Measurements from ENCODE around the gene ATAD1. TPM values are rescaled to one million over a fixed set of nuclear protein-coding genes. Genes with fewer than 3 reads are reported as not detected.

ATAD1 gene
- total RNA-seq (ENCODE audit: low replicate concordance), result 47.8 and 63.2 TPM in 2 replicates

GRCh38 chr10:87817609-87818504 is at the start of gene ATAD1:
ATAD1 (minus strand) TSS chr10:87818226; CDS start chr10:87814599, 3,627 bp downstream.
- Histone ChIP-seq H3K4me2 (peak within 1 kb of the TSS; percentile 91), H3K9me3 (ENCODE audit: low read depth) (no peaks in the 10 kb centered on the region), H4K20me1 (ENCODE audit: low read depth) (peaks cover 17% of the 10 kb centered on the region), H3K4me3 (peak within 1 kb of the TSS; percentile 73), H3F3A (ENCODE audit: low read depth) (peaks cover 16% of the 10 kb centered on the region), H3K36me3 (peaks cover 2% of the 10 kb centered on the region), H3K4me1 (peaks cover 20% of the 10 kb centered on the region), H3K27me3 (no peaks in the 10 kb centered on the region), H3K9ac (peak within 1 kb of the TSS; percentile 67), H3K79me2 (ENCODE audit: low read depth) (peaks cover 52% of the 10 kb centered on the region), H3K27ac (peak within 1 kb of the TSS; percentile 74), H2AFZ (replicated peaks) (peak within 1 kb of the TSS; percentile 93)
- peak within 1 kb of the TSS; percentile 98 for H3K4me3 Mint-ChIP-seq
- peak within 1 kb of the TSS; percentile 89 for H3K27ac Mint-ChIP-seq
- no peaks in the 10 kb centered on the region for H3K9me3 Mint-ChIP-seq
- no peaks in the 10 kb centered on the region for H3K27me3 Mint-ChIP-seq (ENCODE audit: insufficient read depth, low read depth)
- DNase-seq (ENCODE audit: low spot score), result peak; percentile 89
- H3K4me1 Mint-ChIP-seq, result peaks cover 20% of the 10 kb centered on the region
- TF ChIP-seq EZH2phosphoT487 (IDR thresholded peaks at IDR 0.05), result peak; percentile 37
- TF ChIP-seq EZH2 (IDR thresholded peaks at IDR 0.05), result no peak
- TF ChIP-seq CTCF (IDR thresholded peaks at IDR 0.05), result peak; percentile 40
- H3K36me3 Mint-ChIP-seq, result peaks cover 14% of the 10 kb centered on the region

- H3K27ac ChIP-seq, result no peak overlapping the region
- H3K79me2 ChIP-seq (ENCODE audit: low read depth), result peaks cover 84% of the 10 kb centered on the region
- Mint-ChIP-seq H3K27me3 (ENCODE audit: insufficient read depth, low read depth) (no peaks in the 10 kb centered on the region), H3K4me3 (peak overlapping the region; percentile 100), H3K9me3 (no peaks in the 10 kb centered on the region), H3K36me3 (peaks cover 15% of the 10 kb centered on the region), H3K4me1 (peaks cover 29% of the 10 kb centered on the region), H3K27ac (no peak overlapping the region)
- H3K9ac ChIP-seq, result peak overlapping the region; percentile 52
- peak overlapping the region; percentile 87 for H3K4me2 ChIP-seq
- H3F3A ChIP-seq (ENCODE audit: low read depth), result peaks cover 19% of the 10 kb centered on the region
- H4K20me1 ChIP-seq (ENCODE audit: low read depth), result peaks cover 60% of the 10 kb centered on the region
- peak overlapping the region; percentile 95 for H3K4me3 ChIP-seq
- H2AFZ ChIP-seq (replicated peaks), result no peak overlapping the region
- DNase-seq (ENCODE audit: low spot score), result no peak
- peaks cover 24% of the 10 kb centered on the region for H3K4me1 ChIP-seq
- no peaks in the 10 kb centered on the region for H3K27me3 ChIP-seq
- TF ChIP-seq CTCF (IDR thresholded peaks at IDR 0.05) (no peak), EZH2 (IDR thresholded peaks at IDR 0.05) (no peak), EZH2phosphoT487 (IDR thresholded peaks at IDR 0.05) (no peak)
- no peaks in the 10 kb centered on the region for H3K9me3 ChIP-seq (ENCODE audit: low read depth)
- H3K36me3 ChIP-seq, result no peaks in the 10 kb centered on the region
These were observed 49.4 kb upstream of the ATAD1 start for GRCh38 chr10:87867453-87867852.

- H3K79me2 ChIP-seq (ENCODE audit: low read depth), result peaks cover 75% of the 10 kb centered on the region
- H4K20me1 ChIP-seq (ENCODE audit: low read depth), result peaks cover 60% of the 10 kb centered on the region
- peak overlapping the region; percentile 52 for H3K9ac ChIP-seq
- H3K9me3 ChIP-seq (ENCODE audit: low read depth), result no peaks in the 10 kb centered on the region
- Mint-ChIP-seq H3K27ac (peak overlapping the region; percentile 42), H3K4me1 (peaks cover 30% of the 10 kb centered on the region), H3K4me3 (peak overlapping the region; percentile 100), H3K27me3 (ENCODE audit: insufficient read depth, low read depth) (peaks cover 3% of the 10 kb centered on the region), H3K9me3 (no peaks in the 10 kb centered on the region), H3K36me3 (peaks cover 15% of the 10 kb centered on the region)
- H3K36me3 ChIP-seq, result no peaks in the 10 kb centered on the region
- H3K27ac ChIP-seq, result no peak overlapping the region
- peaks cover 26% of the 10 kb centered on the region for H3F3A ChIP-seq (ENCODE audit: low read depth)
- DNase-seq (ENCODE audit: low spot score), result no peak
- H3K4me3 ChIP-seq, result peak overlapping the region; percentile 95
- TF ChIP-seq EZH2phosphoT487 (IDR thresholded peaks at IDR 0.05) (no peak), EZH2 (IDR thresholded peaks at IDR 0.05) (no peak), CTCF (IDR thresholded peaks at IDR 0.05) (no peak)
- peaks cover 24% of the 10 kb centered on the region for H3K4me1 ChIP-seq
- peak overlapping the region; percentile 87 for H3K4me2 ChIP-seq
- H2AFZ ChIP-seq (replicated peaks), result no peak overlapping the region
- H3K27me3 ChIP-seq, result no peaks in the 10 kb centered on the region
These were observed 48.5 kb upstream of the ATAD1 start for GRCh38 chr10:87866412-87866974.
